KMS-11 (cell line): ENCODE results near the gene WSCD2.

Experiments used
- H2AFZ ChIP-seq: fragments of 200-600 bp; sonication (generic); 2 replicates; pipeline ENCODE4 v1.6.1; 2016; ENCODE audit warnings: antibody characterized with exemption, mixed run types, low read depth
- H3K27ac ChIP-seq: fragments of 200-600 bp; sonication (generic); 2 replicates; pipeline ENCODE4 v1.6.1; 2016; ENCODE audit warnings: mild to moderate bottlenecking, mixed run types
- H3K27me3 ChIP-seq: fragments of 200-600 bp; sonication (generic); 2 replicates; pipeline ENCODE4 v1.6.1; 2017; ENCODE audit warnings: mild to moderate bottlenecking, low read depth, mixed run types, moderate library complexity; ENCODE audit not compliant: insufficient read depth
- H3K36me3 ChIP-seq: fragments of 200-600 bp; sonication (generic); 2 replicates; pipeline ENCODE4 v1.6.1; 2017; ENCODE audit warnings: mild to moderate bottlenecking, mixed run types; ENCODE audit not compliant: insufficient read depth
- H3K4me1 ChIP-seq: fragments of 200-600 bp; sonication (generic); 2 replicates; pipeline ENCODE4 v1.6.1; 2016; ENCODE audit warnings: mild to moderate bottlenecking, low read depth, mixed run types; ENCODE audit not compliant: poor library complexity, severe bottlenecking
- H3K4me2 ChIP-seq: fragments of 200-600 bp; sonication (generic); 2 replicates; pipeline ENCODE4 v1.7.0; 2016; ENCODE audit warnings: mild to moderate bottlenecking, mixed run types
- H3K4me3 ChIP-seq: fragments of 200-600 bp; sonication (generic); IDR thresholded peaks from 2 replicates; pipeline ENCODE4 v1.6.1; 2017; ENCODE audit warnings: low read depth, low read length, mixed read lengths; ENCODE audit not compliant: insufficient read depth
- H3K79me2 ChIP-seq: fragments of 200-600 bp; sonication (generic); 2 replicates; pipeline ENCODE4 v1.6.1; 2016; ENCODE audit warnings: low read depth, mixed run types; ENCODE audit not compliant: insufficient read depth
- H3K9ac ChIP-seq: fragments of 200-600 bp; sonication (generic); 2 replicates; pipeline ENCODE4 v1.6.1; 2016; ENCODE audit warnings: mild to moderate bottlenecking, mixed run types
- H4K20me1 ChIP-seq: fragments of 200-600 bp; sonication (generic); 2 replicates; pipeline ENCODE4 v1.6.1; 2016; ENCODE audit warnings: mild to moderate bottlenecking, mixed run types; ENCODE audit not compliant: insufficient read depth
- TF ChIP-seq, protein P1 (sequence below): fragments of 200-600 bp; sonication (generic); conservative IDR thresholded peaks from 2 replicates; pipeline ENCODE4 v1.6.1; 2017; ENCODE audit warnings: low read depth, mild to moderate bottlenecking, antibody characterized with exemption, low read length, moderate library complexity, mixed read lengths

Gene WSCD2

DNA sequence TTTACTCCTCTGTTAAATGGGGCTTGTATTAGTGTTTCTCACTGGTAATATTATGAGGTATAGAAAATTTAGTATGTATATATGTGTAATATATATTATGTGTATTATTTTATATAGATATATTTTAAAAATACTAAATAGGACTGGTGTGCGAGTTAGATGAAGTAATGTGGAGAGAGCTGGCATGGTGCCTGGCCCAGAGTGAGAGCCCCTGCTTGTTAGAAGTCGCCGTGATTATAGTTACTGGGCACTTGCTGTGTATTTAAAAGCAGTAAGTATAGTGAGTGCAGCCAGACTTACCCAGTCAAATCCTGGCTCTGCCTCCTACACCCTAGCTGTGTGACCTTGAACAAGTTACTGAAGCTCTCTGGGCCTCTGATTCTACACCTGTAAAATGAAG is 48.0 kb downstream of the WSCD2 start:
- TF ChIP-seq, protein P1, sequence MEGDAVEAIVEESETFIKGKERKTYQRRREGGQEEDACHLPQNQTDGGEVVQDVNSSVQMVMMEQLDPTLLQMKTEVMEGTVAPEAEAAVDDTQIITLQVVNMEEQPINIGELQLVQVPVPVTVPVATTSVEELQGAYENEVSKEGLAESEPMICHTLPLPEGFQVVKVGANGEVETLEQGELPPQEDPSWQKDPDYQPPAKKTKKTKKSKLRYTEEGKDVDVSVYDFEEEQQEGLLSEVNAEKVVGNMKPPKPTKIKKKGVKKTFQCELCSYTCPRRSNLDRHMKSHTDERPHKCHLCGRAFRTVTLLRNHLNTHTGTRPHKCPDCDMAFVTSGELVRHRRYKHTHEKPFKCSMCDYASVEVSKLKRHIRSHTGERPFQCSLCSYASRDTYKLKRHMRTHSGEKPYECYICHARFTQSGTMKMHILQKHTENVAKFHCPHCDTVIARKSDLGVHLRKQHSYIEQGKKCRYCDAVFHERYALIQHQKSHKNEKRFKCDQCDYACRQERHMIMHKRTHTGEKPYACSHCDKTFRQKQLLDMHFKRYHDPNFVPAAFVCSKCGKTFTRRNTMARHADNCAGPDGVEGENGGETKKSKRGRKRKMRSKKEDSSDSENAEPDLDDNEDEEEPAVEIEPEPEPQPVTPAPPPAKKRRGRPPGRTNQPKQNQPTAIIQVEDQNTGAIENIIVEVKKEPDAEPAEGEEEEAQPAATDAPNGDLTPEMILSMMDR, result no peak
- H3K27ac ChIP-seq, result no peak overlapping the region
- no peaks in the 10 kb centered on the region for H3K36me3 ChIP-seq

DNA sequence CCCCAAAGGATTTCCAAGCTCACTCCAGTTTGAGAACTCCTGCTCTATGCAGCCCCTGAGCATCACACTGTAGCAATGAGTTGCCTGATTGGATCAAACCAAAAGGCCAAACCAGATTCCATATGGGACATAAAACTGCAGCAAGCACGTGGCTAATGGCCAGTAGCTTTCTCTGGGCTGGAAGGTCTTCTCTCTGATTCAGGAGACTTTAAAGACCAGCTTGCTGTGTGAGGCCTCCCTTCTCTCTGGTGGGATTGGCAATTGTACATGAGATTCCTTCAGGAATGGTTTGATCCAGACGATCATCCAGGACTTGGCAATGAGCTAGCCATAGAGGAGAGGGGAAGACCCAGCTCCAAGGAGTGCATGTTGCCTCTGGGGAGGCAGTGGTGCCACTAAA is 50.2 kb downstream of the WSCD2 start:
- Histone ChIP-seq H4K20me1 (no peaks in the 10 kb centered on the region), H3K27ac (no peak overlapping the region)

More for the DNA sequence above, 48.0 kb downstream of the WSCD2 start:
- no peak overlapping the region for H3K4me2 ChIP-seq
- H4K20me1 ChIP-seq, result no peaks in the 10 kb centered on the region
- no peak overlapping the region for H2AFZ ChIP-seq
- H3K9ac ChIP-seq, result no peak overlapping the region
- no peaks in the 10 kb centered on the region for H3K4me1 ChIP-seq
- no peak overlapping the region for H3K4me3 ChIP-seq
- H3K27me3 ChIP-seq, result no peaks in the 10 kb centered on the region
- H3K79me2 ChIP-seq, result no peaks in the 10 kb centered on the region

DNA sequence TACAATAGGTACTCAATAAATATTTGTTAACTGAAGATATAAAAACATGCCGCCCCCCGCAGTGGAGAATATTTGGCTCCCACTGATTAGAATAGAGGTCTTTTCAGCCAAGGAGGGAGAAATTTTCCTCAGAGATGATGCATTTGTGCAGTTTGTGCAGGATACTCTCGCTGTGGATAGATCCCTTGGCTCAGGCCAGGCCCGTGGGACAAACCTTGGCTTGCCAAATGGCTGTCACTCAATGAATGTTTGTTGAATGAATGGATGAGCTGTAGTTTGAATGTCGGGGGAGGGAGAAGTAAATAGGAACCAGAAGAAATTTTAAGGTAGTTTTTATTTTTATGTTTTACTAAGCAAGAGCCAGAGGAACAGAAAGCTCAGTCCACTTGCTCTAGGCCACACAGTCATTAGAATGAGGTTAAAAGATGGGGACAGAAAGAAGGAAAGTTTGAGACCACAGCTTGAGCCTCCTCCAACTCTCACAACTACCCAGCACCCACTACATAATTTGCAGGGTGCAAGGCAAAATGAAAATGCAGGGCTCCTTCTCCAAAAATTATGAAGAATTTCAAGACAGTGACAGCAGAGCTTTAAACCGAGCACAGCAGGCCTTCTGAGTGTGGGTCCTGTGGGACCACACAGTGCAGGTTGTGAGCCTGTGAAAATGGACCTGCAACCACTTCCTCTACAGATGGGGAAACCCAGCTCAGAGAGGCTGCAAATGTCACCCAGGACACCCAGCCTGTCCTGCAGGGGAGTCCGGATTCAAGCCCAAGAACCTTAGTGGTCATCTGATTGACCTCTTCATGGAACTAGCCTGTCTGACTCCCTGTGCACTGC is 51.4 kb downstream of the WSCD2 start:
- Histone ChIP-seq H3K4me2 (no peak overlapping the region), H3K4me3 (no peak overlapping the region), H3K36me3 (no peaks in the 10 kb centered on the region), H3K9ac (no peak overlapping the region), H3K4me1 (no peaks in the 10 kb centered on the region), H3K27me3 (no peaks in the 10 kb centered on the region), H3K79me2 (no peaks in the 10 kb centered on the region), H3K27ac (no peak overlapping the region), H4K20me1 (no peaks in the 10 kb centered on the region), H2AFZ (no peak overlapping the region)
- TF ChIP-seq, protein P1, result no peak

More for the DNA sequence above, 50.2 kb downstream of the WSCD2 start:
- Histone ChIP-seq H3K4me2 (no peak overlapping the region), H3K36me3 (no peaks in the 10 kb centered on the region), H2AFZ (no peak overlapping the region), H3K4me1 (no peaks in the 10 kb centered on the region), H3K9ac (no peak overlapping the region), H3K4me3 (no peak overlapping the region), H3K79me2 (no peaks in the 10 kb centered on the region), H3K27me3 (no peaks in the 10 kb centered on the region)
- TF ChIP-seq, protein P1, result no peak

DNA sequence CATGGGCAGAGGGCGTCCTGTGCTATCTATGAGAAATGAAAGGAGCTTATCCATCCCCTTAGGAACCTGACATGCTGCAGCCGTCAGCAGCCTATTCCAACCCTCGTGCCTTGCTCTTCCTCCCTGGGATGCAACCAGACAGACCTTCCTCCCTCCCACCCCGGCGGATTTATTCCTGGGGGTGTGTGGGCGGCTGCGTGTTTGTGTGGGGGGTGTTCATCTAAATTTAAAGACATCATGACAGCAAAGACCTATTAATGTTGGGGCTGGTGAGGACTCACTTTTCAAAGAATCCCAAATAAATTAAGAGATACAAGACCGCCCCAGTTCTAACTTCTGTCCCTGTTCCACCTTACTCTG is 52.0 kb downstream of the WSCD2 start:
- no peak overlapping the region for H2AFZ ChIP-seq
- H3K9ac ChIP-seq, result no peak overlapping the region
- no peak overlapping the region for H3K4me2 ChIP-seq
- no peaks in the 10 kb centered on the region for H3K79me2 ChIP-seq
- H4K20me1 ChIP-seq, result no peaks in the 10 kb centered on the region
- no peak overlapping the region for H3K4me3 ChIP-seq
- no peaks in the 10 kb centered on the region for H3K27me3 ChIP-seq
- no peaks in the 10 kb centered on the region for H3K4me1 ChIP-seq
- H3K36me3 ChIP-seq, result no peaks in the 10 kb centered on the region
- no peak overlapping the region for H3K27ac ChIP-seq
- TF ChIP-seq, protein P1, result no peak
